ENCODE results near the gene POP5.

Gene POP5
- long read RNA-seq, transcript POP5-202 (5 exons, 801 nt): major isoform, 5 of 27 reads
- long read RNA-seq, partial matches to known transcripts: 0 of 27 reads
- long read RNA-seq, other reads (novel, unspliced or antisense): 8 of 27 reads

GRCh38 chr12:120580787-120581723, at the start of gene POP5:
POP5 (minus strand) TSS chr12:120581402; CDS start chr12:120581362, 40 bp downstream.
- Histone ChIP-seq H3K27me3 (ENCODE audit: insufficient read depth, poor library complexity, severe bottlenecking) (peaks cover 2% of the 10 kb centered on the region), H3K4me3 (replicated peaks; ENCODE audit: insufficient read depth, low read length) (peak within 1 kb of the TSS; percentile 86), H3K27ac (replicated peaks) (peak within 1 kb of the TSS; percentile 71)
- peak; percentile 97 to 99 for DNase-seq (ENCODE audit: low read depth in 1 of 2, low spot score in 1 of 2)
- TF ChIP-seq GABPA (IDR thresholded peaks at IDR 0.05; ENCODE audit: low read depth) (peak; percentile 75), CTCF (IDR thresholded peaks at IDR 0.05; ENCODE audit: insufficient read depth, low read length) (no peak), SPI1 (IDR thresholded peaks at IDR 0.05; ENCODE audit: borderline replicate concordance, low read depth) (no peak), POLR2AphosphoS5 (IDR thresholded peaks at IDR 0.05; ENCODE audit: low read depth) (peak; percentile 93), REST (IDR thresholded peaks at IDR 0.05; ENCODE audit: insufficient replicate concordance, low read depth) (no peak)

- no peak overlapping the region for H3K27ac ChIP-seq (replicated peaks)
- no peak for DNase-seq (ENCODE audit: low read depth in 1 of 2, low spot score in 1 of 2)
- TF ChIP-seq POLR2AphosphoS5 (IDR thresholded peaks at IDR 0.05; ENCODE audit: low read depth) (no peak), CTCF (IDR thresholded peaks at IDR 0.05; ENCODE audit: insufficient read depth, low read length) (no peak), REST (IDR thresholded peaks at IDR 0.05; ENCODE audit: insufficient replicate concordance, low read depth) (no peak), SPI1 (IDR thresholded peaks at IDR 0.05; ENCODE audit: borderline replicate concordance, low read depth) (no peak), GABPA (IDR thresholded peaks at IDR 0.05; ENCODE audit: low read depth) (no peak)
- H3K4me3 ChIP-seq (replicated peaks; ENCODE audit: insufficient read depth, low read length): no peak overlapping the region
- no peaks in the 10 kb centered on the region for H3K27me3 ChIP-seq (ENCODE audit: insufficient read depth, poor library complexity, severe bottlenecking)
Measured at GRCh38 chr12:120630104-120630892, 49.1 kb upstream of the POP5 start.

GRCh38 chr12:120628919-120629318, 47.7 kb upstream of the POP5 start:
- DNase-seq (ENCODE audit: low read depth in 1 of 2, low spot score in 1 of 2): no peak
- TF ChIP-seq POLR2AphosphoS5 (IDR thresholded peaks at IDR 0.05; ENCODE audit: low read depth): no peak
- no peak for TF ChIP-seq SPI1 (IDR thresholded peaks at IDR 0.05; ENCODE audit: borderline replicate concordance, low read depth)
- TF ChIP-seq GABPA (IDR thresholded peaks at IDR 0.05; ENCODE audit: low read depth): no peak
- TF ChIP-seq REST (IDR thresholded peaks at IDR 0.05; ENCODE audit: insufficient replicate concordance, low read depth): no peak
- TF ChIP-seq CTCF (IDR thresholded peaks at IDR 0.05; ENCODE audit: insufficient read depth, low read length): no peak
- Histone ChIP-seq H3K4me3 (replicated peaks; ENCODE audit: insufficient read depth, low read length) (no peak overlapping the region), H3K27me3 (ENCODE audit: insufficient read depth, poor library complexity, severe bottlenecking) (no peaks in the 10 kb centered on the region), H3K27ac (replicated peaks) (no peak overlapping the region)

Data from HL-60 (cell line).